Endothelial cell of umbilical vein (primary cell): ENCODE data around the gene POLD3. TPM values are rescaled to one million over a fixed set of nuclear protein-coding genes. Genes with fewer than 3 reads are reported as not detected.

ENCODE experiments used
- BruUV-seq: library from RNA; stranded (reverse); fragments of 400-500 nt; replicated peaks from 2 replicates; lab custom pipeline; 2021; lab: Mats Ljungman, UMichigan
- CTCF ChIA-PET: fragments of 300-600, 350-600 bp; sonication (Branson Sonifier 250); formaldehyde crosslinking; loops from one replicate; lab custom pipeline; 2021; ENCODE audit warnings: antibody characterized with exemption, inconsistent platforms; lab: Charles Lee
- POLR2A ChIA-PET: fragments of 300-600, 350-600 bp; sonication (Branson Sonifier 250); formaldehyde crosslinking; loops from one replicate; lab custom pipeline; 2021; ENCODE audit warnings: antibody characterized with exemption, inconsistent platforms; lab: Charles Lee
- DNase-seq: peaks from one replicate; pipeline ENCODE4 v3.0.0-alpha.2; 2011; ENCODE audit warnings: low read depth, low spot score
- FAIRE-seq: peaks from 2 replicates; lab custom pipeline; 2011; peaks lifted over from hg19 to GRCh38; lab: Jason Lieb, UNC
- H2AFZ ChIP-seq: 2 replicates; pipeline ENCODE4 v1.6.0; 2012; ENCODE audit warnings: low read depth, low read length, control low read depth, inconsistent platforms
- H3K27ac ChIP-seq: 2 replicates; pipeline ENCODE4 v1.5.1; 2011; ENCODE audit warnings: low read depth, mild to moderate bottlenecking, control low read depth, low read length, moderate library complexity; ENCODE audit not compliant: insufficient read depth
- H3K27me3 ChIP-seq, 2 experiments: 2 replicates each; pipeline versions ENCODE4 v1.6.0 to v1.6.1; 2011; ENCODE audit warnings: low read length in 2 of 2, mixed read lengths in 1 of 2; ENCODE audit not compliant: control insufficient read depth in 2 of 2, insufficient read depth in 2 of 2
- H3K36me3 ChIP-seq, 2 experiments: 2 replicates in 1 of 2; 3 replicates in 1 of 2; pipeline ENCODE4 v1.5.1; 2011; ENCODE audit warnings: low read length in 2 of 2, mild to moderate bottlenecking in 1 of 2, moderate library complexity in 1 of 2; ENCODE audit not compliant: control insufficient read depth in 2 of 2, insufficient read depth in 2 of 2; ENCODE audit errors: extremely low read depth in 1 of 2
- H3K4me1 ChIP-seq: 3 replicates; pipeline ENCODE4 v1.5.1; 2011; ENCODE audit warnings: mild to moderate bottlenecking, low read length; ENCODE audit not compliant: control insufficient read depth, insufficient read depth; ENCODE audit errors: extremely low read depth
- H3K4me2 ChIP-seq: 2 replicates; pipeline ENCODE4 v1.6.1; 2011; ENCODE audit warnings: low read length, control low read depth, mixed read lengths; ENCODE audit not compliant: insufficient read depth
- H3K4me3 ChIP-seq, 3 experiments: fragments of 200-600 bp in 1 of 3; sonication (generic), shearing (Covaris generic) in 1 of 3; replicated peaks in 1 of 3; 2 replicates each; pipeline ENCODE4 v1.5.1; 2011 to 2016; ENCODE audit warnings: control low read depth in 3 of 3, low read length in 3 of 3, mild to moderate bottlenecking in 2 of 3, inconsistent platforms in 1 of 3, low read depth in 1 of 3, moderate library complexity in 1 of 3; ENCODE audit not compliant: insufficient read depth in 1 of 3
- H3K79me2 ChIP-seq: 2 replicates; pipeline ENCODE4 v1.6.0; 2012; ENCODE audit warnings: low read length, inconsistent platforms; ENCODE audit not compliant: control insufficient read depth, insufficient read depth
- H3K9ac ChIP-seq: replicated peaks from 2 replicates; pipeline ENCODE3; 2011; ENCODE audit warnings: low read length, control low read depth; ENCODE audit not compliant: insufficient read depth; ENCODE audit errors: extremely low read depth
- H3K9me1 ChIP-seq: replicated peaks from 3 replicates; pipeline ENCODE4 v1.6.0; 2011; ENCODE audit warnings: mild to moderate bottlenecking, low read length; ENCODE audit not compliant: control insufficient read depth, insufficient read depth; ENCODE audit errors: extremely low read depth
- H3K9me3 ChIP-seq: replicated peaks from 2 replicates; pipeline ENCODE4 v1.5.1; 2012; ENCODE audit warnings: low read length, inconsistent platforms; ENCODE audit not compliant: control insufficient read depth, insufficient read depth
- H4K20me1 ChIP-seq: replicated peaks from 2 replicates; pipeline ENCODE3; 2011; ENCODE audit warnings: mild to moderate bottlenecking, low read length; ENCODE audit not compliant: control insufficient read depth, insufficient read depth; ENCODE audit errors: extremely low read depth
- EZH2 ChIP-seq: IDR thresholded peaks from 2 replicates; pipeline ENCODE4 v1.6.1; 2012; ENCODE audit warnings: borderline replicate concordance, low read depth, mild to moderate bottlenecking, moderate library complexity, low read length, inconsistent platforms; ENCODE audit not compliant: severe bottlenecking
- FOS ChIP-seq: IDR thresholded peaks from 2 replicates; pipeline ENCODE4 v1.6.1; 2011; ENCODE audit warnings: mild to moderate bottlenecking, low read length, moderate library complexity, borderline replicate concordance; ENCODE audit not compliant: insufficient read depth
- GATA2 ChIP-seq: IDR thresholded peaks from 2 replicates; pipeline ENCODE4 v1.7.0; 2011; ENCODE audit warnings: low read depth, mild to moderate bottlenecking, moderate library complexity, mixed read lengths, low read length; ENCODE audit not compliant: insufficient read length, insufficient read depth
- JUN ChIP-seq: IDR thresholded peaks from 2 replicates; pipeline ENCODE4 v1.6.1; 2011; ENCODE audit warnings: borderline replicate concordance, low read depth; ENCODE audit not compliant: insufficient read length, insufficient read depth
- MYC ChIP-seq: IDR thresholded peaks from one replicate; pipeline ENCODE4 v1.6.1; 2011; ENCODE audit warnings: mild to moderate bottlenecking, low read depth, low read length
- POLR2A ChIP-seq: IDR thresholded peaks from 2 replicates; pipeline ENCODE4 v1.6.1; 2012; ENCODE audit warnings: low read depth, mild to moderate bottlenecking, control low read depth, low read length
- POLR2AphosphoS5 ChIP-seq: IDR thresholded peaks from 2 replicates; pipeline ENCODE4 v1.6.1; 2012; ENCODE audit warnings: low read depth, mild to moderate bottlenecking, control low read depth, low read length, moderate library complexity; ENCODE audit not compliant: insufficient read depth
- dilution Hi-C: fragments of 300-500 bp; cut with MboI; formaldehyde crosslinking; loops from one replicate; pipeline ENCODE4 v1.15.0; 2019; ENCODE audit warnings: low sequenced_read_pairs; ENCODE audit not compliant: extremely low pct_ligation_motif_present
- intact Hi-C: fragments of 100-400 bp; cut with micrococcal nuclease; formaldehyde crosslinking; loops from one replicate; pipeline ENCODE4 v1.10.0; 2022
- polyA plus RNA-seq, 4 experiments: library from polyadenylated mRNA; depleted of rRNA in 3 of 4; stranded (reverse) in 3 of 4; unstranded in 1 of 4; fragments of >200 nt; gene quantifications; 2 replicates each; pipeline versions ENCODE4 v1.2.1 to v1.2.3, GENCODE V29; 2011 to 2012; ENCODE audit warnings: missing spikeins in 1 of 4
- total RNA-seq: library from RNA; stranded (reverse); gene quantifications from 2 replicates; pipeline ENCODE4 v1.2.3, GENCODE V29; 2021
- TF ChIP-seq, protein P1 (sequence below), 2 donors: IDR thresholded peaks; 1 replicate in 1 of 2; 2 replicates in 1 of 2; pipeline ENCODE4 v1.5.1; 2011; ENCODE audit warnings: low read length in 2 of 2, mild to moderate bottlenecking in 2 of 2, moderate library complexity in 2 of 2, control low read depth in 1 of 2, inconsistent platforms in 1 of 2, low read depth in 1 of 2; ENCODE audit not compliant: insufficient read depth in 1 of 2; ENCODE audit errors: extremely low read depth in 1 of 2
- TF ChIP-seq, protein P2 (sequence below): IDR thresholded peaks from 2 replicates; pipeline ENCODE4 v1.6.1; 2011; ENCODE audit not compliant: insufficient read depth, insufficient read length

POLD3 gene
- total and polyA plus RNA-seq, 2 donors (not counting 3 experiments of a cell fraction or from before 2014, with no cell fraction given): 8.9 to 25.2 TPM

DNA sequence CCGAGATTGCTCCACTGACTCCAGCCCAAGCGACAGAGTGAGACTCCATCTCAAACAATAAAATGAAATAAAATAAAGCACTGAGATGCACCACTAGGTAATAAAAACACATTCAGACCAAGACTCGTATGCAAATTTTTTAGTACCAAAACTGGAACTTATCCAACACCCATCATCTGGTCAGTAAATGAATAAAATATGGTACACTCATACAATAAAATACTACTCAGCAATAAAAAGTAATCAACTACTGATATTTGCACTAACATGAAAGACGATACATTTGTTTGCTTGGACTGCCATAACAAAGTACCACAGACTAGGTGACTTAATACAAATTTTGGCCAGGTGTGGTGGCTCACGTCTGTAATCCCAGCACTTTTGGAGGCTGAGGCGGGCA, 17.8 kb upstream of the POLD3 start:
- Histone ChIP-seq H4K20me1 (no peaks in the 10 kb centered on the region), H3K9me3 (no peaks in the 10 kb centered on the region), H3K4me1 (no peaks in the 10 kb centered on the region), H3K4me2 (no peak overlapping the region), H3K4me3 (no peak overlapping the region), H3K9me1 (no peaks in the 10 kb centered on the region), H3K36me3 (no peaks in the 10 kb centered on the region), H3K79me2 (no peaks in the 10 kb centered on the region), H3K27me3 (peaks cover 4 to 9% of the 10 kb centered on the region in 2 experiments), H3K27ac (no peak overlapping the region), H3K9ac (no peak overlapping the region), H2AFZ (no peak overlapping the region)
- TF ChIP-seq, protein P1, sequence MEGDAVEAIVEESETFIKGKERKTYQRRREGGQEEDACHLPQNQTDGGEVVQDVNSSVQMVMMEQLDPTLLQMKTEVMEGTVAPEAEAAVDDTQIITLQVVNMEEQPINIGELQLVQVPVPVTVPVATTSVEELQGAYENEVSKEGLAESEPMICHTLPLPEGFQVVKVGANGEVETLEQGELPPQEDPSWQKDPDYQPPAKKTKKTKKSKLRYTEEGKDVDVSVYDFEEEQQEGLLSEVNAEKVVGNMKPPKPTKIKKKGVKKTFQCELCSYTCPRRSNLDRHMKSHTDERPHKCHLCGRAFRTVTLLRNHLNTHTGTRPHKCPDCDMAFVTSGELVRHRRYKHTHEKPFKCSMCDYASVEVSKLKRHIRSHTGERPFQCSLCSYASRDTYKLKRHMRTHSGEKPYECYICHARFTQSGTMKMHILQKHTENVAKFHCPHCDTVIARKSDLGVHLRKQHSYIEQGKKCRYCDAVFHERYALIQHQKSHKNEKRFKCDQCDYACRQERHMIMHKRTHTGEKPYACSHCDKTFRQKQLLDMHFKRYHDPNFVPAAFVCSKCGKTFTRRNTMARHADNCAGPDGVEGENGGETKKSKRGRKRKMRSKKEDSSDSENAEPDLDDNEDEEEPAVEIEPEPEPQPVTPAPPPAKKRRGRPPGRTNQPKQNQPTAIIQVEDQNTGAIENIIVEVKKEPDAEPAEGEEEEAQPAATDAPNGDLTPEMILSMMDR (IDR thresholded peaks at IDR 0.05; ENCODE audit: extremely low read depth in 1 of 2, insufficient read depth in 1 of 2, low read depth in 1 of 2, low read length in 2 of 2): no peak
- no peak for TF ChIP-seq JUN
- TF ChIP-seq, protein P2, sequence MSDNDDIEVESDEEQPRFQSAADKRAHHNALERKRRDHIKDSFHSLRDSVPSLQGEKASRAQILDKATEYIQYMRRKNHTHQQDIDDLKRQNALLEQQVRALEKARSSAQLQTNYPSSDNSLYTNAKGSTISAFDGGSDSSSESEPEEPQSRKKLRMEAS: no peak
- TF ChIP-seq GATA2: no peak
- TF ChIP-seq FOS: no peak
- no peak for TF ChIP-seq POLR2A
- TF ChIP-seq MYC: no peak
- no peak for TF ChIP-seq EZH2
- no peak for TF ChIP-seq POLR2AphosphoS5
- FAIRE-seq (no peak), DNase-seq (no peak)
- dilution Hi-C loops: no loop called here
- ChIA-PET CTCF (interaction anchor here (16.3 kb wide), 1 partner anchor 122 kb away, joined by 595 read pairs; no protein-coding TSS in a partner anchor), POLR2A (no interaction called here)
- intact Hi-C loops: loop anchor here (5.0 kb wide), 1 partner anchor 612 kb away; no protein-coding TSS in a partner anchor
- no TSS peak for BruUV-seq
